Measurements from ENCODE around the gene LARGE1.
A peak's percentile ranks its signal among the peaks of the same experiment; 100 is the strongest.

The LARGE1 gene

GRCh38 chr22:33529424-33530113 lies 390.7 kb downstream of the LARGE1 start:
- no peak for DNase-seq (ENCODE audit: low read depth in 2 of 3, low spot score in 1 of 3)

DNA sequence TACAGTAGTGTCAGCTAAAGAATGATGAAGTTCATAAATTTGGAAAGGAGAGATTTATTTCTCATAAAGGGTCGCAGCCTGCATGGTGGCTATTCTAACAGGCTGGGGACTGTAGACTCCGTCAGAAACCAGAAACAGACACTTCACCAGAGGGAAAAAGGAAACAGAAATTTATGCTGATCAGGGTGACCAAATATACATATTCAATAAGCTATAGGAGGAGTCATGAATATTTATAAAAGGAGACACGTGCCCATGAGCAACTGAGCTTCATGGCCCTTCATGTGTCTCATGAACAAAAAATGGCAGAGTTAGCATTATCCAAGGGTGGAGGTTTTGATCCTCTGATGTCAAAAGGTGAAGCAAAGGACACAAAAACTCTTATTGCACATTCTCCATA lies 392.1 kb downstream of the LARGE1 start:
- DNase-seq (ENCODE audit: low read depth in 2 of 3, low spot score in 1 of 3): no peak

- DNase-seq (ENCODE audit: low read depth in 2 of 3, low spot score in 1 of 3): no peak
Observed at GRCh38 chr22:33526434-33527107, 393.7 kb downstream of the LARGE1 start.

DNA sequence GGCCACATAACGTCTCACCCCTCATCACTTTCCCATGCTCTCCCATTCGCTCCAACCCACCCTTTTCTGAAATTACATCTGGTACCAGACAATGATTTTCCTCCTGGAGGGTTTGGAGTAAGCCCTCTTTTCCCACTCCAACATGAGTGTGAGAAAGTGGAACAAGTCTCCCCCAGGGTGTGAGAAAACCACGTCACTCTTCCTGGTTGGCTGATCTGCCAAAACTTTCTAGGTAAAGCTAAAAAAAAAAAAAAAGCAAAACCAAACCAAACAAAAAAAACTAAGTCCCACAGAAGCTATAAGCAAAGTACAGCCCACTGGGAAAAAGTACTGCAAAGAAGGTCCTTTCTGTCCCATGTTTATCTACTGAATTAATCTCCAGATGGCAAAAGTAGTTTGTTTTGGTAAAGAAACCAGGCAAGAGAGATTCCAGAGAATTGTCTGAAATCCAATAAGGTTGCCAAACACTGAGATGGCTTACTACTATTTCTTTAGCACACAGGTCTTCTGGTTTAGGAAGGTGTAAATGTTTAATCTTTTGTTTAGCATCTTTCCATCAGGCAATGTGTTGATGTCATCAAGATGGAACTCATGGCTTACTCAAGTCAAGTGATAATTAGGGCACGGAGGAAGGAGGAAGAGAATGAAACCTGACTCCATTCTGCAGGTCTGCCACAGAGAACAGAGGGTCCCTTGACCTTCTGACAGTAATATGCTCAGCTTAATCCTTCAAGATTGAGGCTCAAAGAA lies 395.6 kb downstream of the LARGE1 start:
- no peak for DNase-seq (ENCODE audit: low read depth in 2 of 3, low spot score in 1 of 3)

DNA sequence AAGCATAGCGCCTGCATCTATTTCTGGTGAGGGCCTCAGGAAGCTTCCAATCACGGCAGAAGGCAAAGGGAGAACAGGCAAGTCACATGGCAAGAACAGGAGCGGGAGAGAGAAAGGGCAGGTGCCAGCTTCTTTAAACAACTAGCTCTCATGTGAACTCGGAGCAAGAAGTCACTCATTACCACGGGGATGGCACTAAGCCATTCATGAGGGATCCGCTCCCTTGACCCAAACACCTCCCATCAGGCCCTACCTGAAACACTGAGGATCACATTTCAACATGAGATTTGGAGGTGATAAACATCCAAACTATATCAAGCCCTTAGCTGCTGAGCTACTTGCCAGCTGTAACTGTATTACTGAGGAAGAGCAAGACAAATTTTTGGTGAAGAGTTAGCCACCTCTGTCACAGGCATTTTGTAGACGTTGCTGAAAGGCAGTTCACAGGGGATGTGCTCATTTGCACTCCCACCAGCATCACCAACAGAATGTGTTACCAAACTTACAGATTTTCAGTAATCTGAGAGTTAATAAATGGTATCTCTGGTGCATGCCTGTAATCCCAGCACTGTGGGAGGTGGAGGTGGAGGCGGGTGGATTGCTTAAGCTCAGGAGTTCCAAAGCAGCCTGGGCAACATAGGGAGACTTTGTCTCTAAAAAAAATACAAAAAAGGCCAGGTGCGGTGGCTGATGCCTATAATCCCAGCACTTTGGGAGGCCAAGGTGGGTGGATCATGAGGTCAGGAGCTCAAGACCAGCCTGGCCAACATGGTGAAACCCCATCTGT lies 398.2 kb downstream of the LARGE1 start:
- no peak for DNase-seq (ENCODE audit: low read depth in 2 of 3, low spot score in 1 of 3)

DNA sequence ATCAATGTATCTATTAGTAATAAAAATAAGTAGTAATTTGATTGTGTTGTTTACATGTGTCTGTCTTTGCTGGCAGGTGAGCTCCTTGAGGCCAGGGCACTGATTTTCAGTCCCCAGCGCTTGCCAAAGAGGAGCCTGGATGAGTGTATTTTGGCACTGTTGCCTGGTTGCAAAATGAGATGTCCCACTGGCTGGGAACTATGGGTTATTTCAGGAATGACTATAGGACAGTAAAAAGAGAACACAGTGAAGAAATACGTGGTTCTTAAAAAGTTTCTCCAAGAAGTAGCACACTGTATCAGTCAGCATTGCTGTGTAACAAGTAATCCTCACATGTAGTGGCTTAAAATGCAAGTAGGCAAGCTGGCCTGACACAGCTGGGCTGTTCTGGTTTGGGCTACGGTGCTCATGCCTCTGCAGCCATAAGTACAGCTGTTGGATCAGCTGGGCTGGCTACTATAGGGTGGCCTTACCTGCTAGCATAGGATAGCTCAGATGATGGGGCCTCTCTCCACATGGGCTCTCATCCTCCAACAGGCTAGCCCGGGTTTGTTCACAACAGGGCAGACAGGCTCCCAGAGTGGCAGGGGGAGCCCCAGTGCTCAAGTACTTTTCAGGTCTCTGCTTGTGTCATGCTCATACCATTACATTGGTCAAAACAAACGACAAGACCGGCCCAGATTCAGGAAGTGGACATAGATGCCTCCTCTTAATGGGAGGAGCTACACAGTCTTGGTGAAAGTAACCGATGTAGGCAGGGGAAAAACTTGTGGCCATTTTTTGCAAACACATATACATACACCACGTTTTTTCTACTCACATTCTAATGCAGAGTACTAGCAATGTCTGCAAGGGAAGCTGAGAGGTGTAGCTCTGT lies 399.1 kb downstream of the LARGE1 start:
- no peak for DNase-seq (ENCODE audit: low read depth in 2 of 3, low spot score in 1 of 3)

GRCh38 chr22:33519974-33520903 lies 400.0 kb downstream of the LARGE1 start:
- DNase-seq (ENCODE audit: low read depth in 2 of 3, low spot score in 1 of 3): no peak

GRCh38 chr22:33519071-33519973 lies 401.0 kb downstream of the LARGE1 start:
- peak in 1 of 3 donors; percentile 3 for DNase-seq (ENCODE audit: low read depth in 2 of 3, low spot score in 1 of 3)

GRCh38 chr22:33518405-33518804 lies 401.9 kb downstream of the LARGE1 start:
- no peak for DNase-seq (ENCODE audit: low read depth in 2 of 3, low spot score in 1 of 3)

GRCh38 chr22:33515795-33516194 lies 404.5 kb downstream of the LARGE1 start:
- DNase-seq (ENCODE audit: low read depth in 2 of 3, low spot score in 1 of 3): no peak

- no peak for DNase-seq (ENCODE audit: low read depth in 2 of 3, low spot score in 1 of 3)
Observed at GRCh38 chr22:33513388-33514338, 406.6 kb downstream of the LARGE1 start.

- no peak for DNase-seq (ENCODE audit: low read depth in 2 of 3, low spot score in 1 of 3)
Observed at GRCh38 chr22:33512908-33513307, 407.4 kb downstream of the LARGE1 start.

DNA sequence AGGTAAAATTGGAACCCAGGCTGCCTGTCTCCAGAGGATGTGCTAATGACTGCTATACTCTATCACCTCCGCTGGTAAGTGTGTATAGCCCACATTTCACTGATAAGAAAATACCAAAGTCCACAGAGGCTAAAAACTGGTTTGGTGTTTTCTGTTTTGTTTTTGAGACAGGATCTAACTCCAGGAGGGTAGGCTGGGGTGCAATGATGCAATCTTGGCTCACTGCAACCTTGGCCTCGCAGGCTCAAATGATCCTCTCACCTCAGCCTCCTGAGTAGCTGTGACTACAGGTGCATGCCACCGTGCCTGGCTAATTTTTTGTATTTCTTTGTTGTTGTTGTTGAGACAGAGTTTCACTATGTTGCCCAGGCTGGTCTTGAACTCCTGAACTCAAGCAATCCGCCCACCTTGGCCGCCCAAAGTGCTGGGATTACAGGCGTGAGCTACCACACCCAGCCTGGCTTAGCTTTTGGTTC lies 409.8 kb downstream of the LARGE1 start:
- DNase-seq (ENCODE audit: low read depth in 2 of 3, low spot score in 1 of 3): no peak

DNA sequence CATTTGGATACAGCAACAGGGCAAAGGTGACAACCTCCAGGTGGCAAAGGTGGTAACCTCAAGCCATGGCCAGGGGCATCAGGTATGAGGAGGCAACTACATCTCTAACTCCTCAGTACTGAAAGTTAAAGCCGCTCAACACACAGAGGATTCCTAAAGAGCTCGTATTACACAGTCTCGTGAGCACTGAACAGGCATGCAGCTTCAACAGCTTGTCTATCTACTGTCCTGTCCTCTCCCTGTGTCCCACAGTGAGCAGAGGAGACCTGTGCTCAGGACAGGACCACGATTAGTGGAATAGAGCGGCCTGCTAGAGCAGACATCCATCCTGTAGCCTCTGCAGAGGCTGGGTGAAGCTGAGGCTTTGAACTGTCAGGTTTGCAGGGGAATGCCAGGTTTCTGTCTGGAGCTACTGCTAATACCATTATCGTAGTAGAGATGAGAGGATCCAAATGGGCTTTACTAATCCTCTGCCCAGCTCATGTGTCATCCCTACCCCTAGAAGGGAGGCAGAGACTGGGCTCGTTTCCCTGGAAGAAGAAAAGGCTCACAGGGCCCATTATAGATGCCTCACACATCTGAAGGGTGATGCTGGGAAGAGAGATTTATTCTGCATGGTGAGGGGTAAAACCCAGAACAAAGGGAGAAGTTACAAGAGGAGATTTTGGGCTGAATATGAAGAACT lies 415.2 kb downstream of the LARGE1 start:
- DNase-seq (ENCODE audit: low read depth in 2 of 3, low spot score in 1 of 3): no peak

GRCh38 chr22:33496112-33496511 lies 424.2 kb downstream of the LARGE1 start:
- no peak for DNase-seq (ENCODE audit: low read depth in 2 of 3, low spot score in 1 of 3)

DNA sequence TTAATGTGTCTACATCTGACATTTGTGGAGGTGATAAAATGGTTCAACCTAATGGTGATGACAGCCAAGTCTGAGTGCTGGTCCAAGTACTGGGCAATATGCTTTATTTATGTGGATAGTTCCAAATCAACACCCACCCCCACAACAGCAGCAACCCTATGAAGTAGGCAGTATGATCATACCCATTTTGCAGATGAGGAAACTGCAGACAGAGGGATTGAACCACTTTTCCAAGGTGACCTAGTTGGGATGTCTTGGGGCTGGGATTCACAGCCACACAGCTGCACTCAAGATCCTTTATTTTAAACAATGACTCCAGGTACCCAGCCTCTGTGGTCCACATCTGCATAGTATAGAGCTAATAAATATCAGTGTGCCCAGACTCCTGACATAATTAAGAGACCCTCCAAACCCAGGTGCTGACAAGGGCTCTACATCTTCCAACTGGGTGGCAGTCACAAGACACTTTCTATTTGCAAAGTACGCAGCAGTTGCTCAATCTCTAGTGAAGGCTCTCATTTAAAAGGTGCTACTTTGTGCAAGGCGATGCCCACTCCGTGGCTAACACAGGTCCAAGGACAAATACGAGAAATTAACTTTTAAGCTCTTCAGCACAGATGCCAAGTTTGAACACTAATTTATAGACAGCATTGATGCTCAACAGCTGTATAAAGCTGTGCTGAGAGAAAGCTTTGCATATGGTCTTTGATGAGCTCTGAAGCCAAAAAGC lies 426.6 kb downstream of the LARGE1 start:
- no peak for DNase-seq (ENCODE audit: low read depth in 2 of 3, low spot score in 1 of 3)
